ENCODE results near the gene OAS1.
"Not testable (repeated sequence)": the region's sequence is repeated elsewhere in the genome, so short reads cannot be mapped to it uniquely, and the experiment has no call there.

OAS1 gene

GRCh38 chr12:112900298-112901145 is 6.2 kb upstream of the OAS1 start:
- no peak for DNase-seq (ENCODE audit: low read depth)

- no peak for DNase-seq (ENCODE audit: low read depth)
Measured at GRCh38 chr12:112901271-112901670, 5.5 kb upstream of the OAS1 start.

DNA sequence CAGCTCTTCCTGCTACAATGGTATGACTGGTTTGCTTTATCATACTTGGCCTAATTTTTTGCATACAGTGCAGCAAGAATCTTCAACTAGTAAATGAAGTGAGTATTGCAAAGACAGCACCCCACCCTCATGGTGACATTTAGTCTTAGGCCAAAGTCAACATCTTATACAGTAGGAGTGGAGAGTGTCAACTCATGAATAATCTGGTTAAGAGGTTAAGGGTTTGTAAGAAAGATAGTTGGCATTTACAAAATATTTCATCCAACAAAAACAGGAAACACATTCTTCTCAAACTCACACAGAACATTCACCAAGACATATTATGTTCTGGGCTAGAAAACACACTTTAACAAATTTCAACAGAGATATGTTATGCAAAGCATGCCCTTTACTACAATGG is 2.2 kb upstream of the OAS1 start:
- no peak for DNase-seq (ENCODE audit: low read depth)

DNA sequence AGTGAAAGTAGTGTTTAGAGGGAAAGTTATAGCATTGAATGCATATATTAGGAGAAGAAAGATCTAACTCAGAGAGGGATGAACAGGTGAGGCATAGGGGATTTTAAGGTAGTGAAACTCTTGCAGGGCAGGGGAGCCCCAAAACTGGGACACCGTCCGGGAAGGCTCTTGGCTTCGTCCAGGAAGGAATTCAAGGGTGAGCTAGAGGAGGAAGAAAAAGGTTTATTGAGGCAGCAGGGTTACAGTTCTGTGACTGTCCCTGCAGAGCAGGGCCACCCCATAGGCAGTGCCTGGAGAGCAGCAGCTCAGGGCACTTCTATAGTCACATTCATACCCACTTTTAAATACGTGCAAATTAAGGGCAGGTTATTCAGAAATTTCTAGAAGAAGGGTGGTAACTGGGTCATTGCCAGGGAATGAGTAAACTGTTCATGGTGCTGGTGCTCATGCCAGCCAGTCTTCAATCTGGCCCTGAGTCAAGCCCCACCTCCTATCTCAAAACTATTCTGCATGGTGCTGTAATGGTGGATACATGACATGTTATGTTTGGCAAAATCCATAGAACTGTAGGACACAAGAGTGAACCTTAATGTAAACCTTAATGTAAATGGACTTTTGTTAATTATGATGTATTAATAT is 1.2 kb upstream of the OAS1 start:
- no peak for DNase-seq (ENCODE audit: low read depth)

- DNase-seq (ENCODE audit: low read depth): no peak
Measured at GRCh38 chr12:112907415-112908157, 824 bp downstream of the OAS1 start.

DNA sequence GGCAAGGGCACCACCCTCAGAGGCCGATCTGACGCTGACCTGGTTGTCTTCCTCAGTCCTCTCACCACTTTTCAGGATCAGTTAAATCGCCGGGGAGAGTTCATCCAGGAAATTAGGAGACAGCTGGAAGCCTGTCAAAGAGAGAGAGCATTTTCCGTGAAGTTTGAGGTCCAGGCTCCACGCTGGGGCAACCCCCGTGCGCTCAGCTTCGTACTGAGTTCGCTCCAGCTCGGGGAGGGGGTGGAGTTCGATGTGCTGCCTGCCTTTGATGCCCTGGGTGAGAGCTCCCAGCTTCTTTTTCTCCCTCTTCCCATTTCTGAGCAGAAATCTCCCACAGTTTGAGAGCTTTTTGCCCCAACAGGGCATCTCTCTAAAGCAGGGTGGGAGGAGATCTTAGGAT is 1.8 kb downstream of the OAS1 start:
- no peak for DNase-seq (ENCODE audit: low read depth)

DNA sequence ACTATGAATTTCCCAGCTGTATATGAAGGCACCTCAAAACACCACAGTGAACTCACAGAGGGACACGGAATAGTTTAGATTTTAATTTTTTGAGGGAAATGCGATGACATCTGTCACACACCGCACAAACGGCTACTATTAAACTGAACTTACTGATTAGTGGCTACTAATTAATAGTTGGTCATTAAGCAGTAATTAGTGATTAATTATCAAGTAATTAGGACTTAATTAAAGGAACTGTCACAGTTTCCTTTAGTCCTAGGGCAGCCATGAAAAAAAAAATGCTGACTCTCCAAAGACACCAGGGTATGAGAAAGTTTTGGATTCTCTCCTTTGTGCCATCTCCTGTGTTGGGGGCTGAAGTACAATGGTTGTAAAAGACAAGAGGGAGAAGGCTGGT is 2.9 kb downstream of the OAS1 start:
- DNase-seq (ENCODE audit: low read depth): no peak

GRCh38 chr12:112913038-112913688 is 6.4 kb downstream of the OAS1 start:
- DNase-seq (ENCODE audit: low read depth): no peak

- DNase-seq (ENCODE audit: low read depth): not testable (repeated sequence)
Measured at GRCh38 chr12:112913888-112914287, 7.1 kb downstream of the OAS1 start.

DNA sequence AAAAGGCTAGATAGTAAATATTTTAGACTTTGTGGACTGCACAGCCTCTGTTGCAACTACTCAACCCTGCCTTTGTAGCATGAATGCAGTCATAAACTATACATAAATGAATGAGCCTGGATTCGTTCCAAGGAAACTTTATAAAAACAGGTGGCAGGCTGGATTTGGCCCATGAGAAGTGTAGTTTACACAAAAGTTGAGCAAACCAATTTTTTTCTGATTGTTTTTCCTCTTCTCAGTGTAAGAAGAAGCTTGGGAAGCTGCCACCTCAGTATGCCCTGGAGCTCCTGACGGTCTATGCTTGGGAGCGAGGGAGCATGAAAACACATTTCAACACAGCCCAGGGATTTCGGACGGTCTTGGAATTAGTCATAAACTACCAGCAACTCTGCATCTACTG is 9.5 kb downstream of the OAS1 start:
- DNase-seq (ENCODE audit: low read depth): no peak

DNA sequence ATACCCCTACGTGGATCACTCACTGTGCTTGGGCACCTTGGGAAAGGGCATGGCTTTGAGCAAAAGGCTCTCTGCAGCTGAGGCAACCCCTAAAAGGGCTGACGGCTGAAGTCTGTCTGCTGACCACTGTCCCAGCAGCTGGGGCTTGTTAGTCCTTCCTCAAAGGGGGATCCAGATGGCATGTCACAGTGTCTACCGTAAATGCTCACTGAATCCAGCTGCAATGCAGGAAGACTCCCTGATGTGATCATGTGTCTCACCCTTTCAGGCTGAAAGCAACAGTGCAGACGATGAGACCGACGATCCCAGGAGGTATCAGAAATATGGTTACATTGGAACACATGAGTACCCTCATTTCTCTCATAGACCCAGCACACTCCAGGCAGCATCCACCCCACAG is 12.4 kb downstream of the OAS1 start:
- no peak for DNase-seq (ENCODE audit: low read depth)

DNA sequence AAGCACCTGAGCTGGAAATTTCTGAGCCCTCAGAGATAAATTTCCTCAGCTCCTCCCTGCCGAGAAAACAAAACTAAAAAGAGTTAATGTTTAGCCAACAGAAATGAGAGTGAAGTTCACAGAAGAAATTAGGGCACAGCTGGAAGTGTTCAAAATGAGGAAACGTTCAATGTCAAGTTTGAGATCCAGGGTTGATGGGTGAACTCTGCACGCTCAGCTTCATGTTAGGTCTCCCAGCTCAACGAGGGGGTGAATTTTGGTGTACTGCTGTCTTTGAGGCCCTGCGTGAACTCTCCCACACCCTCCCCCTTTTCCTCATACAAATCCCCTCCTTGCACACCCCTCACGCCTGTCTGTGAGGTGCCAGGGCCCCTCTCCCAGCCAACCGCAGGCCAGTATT is 18.2 kb downstream of the OAS1 start:
- DNase-seq (ENCODE audit: low read depth): no peak

DNA sequence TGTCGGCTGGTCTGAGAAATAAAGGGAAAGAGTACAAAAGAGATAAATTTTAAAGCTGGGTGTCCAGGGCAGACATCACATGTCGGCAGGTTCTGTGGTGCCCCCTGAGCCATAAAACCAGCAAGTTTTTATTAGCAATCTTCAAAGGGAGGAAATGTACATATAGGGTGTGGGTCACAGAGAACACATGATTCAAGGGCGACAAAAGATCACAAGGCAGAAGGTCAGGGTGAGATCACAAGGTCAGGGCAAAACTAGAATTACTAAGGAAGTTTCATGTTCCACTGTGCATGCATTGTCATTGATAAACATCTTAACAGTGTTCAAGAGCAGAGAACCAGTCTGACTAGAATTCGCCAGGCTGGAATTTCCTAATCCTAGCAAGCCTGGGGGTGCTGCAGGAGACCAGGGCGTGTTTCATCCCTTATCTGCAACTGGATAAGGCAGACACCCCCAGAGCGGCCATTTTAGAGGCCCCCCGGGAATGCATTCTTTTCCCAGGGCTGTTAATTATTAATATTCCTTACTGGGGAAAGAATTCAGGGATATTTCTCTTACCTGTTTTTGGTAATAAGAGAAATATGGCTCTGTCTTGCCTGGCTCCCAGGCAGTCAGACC is 19.8 kb downstream of the OAS1 start:
- not testable (repeated sequence) for DNase-seq (ENCODE audit: low read depth)

DNA sequence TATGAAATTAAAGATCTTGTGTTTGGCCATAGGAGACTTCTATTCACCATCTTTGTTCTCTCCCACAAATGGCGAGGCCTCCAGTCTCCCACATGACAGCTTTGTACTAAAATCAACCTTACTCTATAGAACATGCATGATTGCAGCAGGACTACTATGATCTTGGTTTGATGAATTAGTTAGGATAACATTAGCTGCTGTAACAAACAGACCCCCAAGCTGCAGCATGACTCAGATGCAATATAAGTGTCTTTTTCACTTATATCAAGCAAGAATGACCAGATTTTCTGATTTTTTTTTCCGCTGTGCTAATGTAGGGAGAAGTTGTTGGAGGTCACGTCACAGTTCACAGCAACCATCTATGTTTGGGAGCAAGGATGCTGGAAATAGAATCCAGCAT is 20.7 kb downstream of the OAS1 start:
- DNase-seq (ENCODE audit: low read depth): no peak

- DNase-seq (ENCODE audit: low read depth): no peak
Measured at GRCh38 chr12:112927925-112928324, 21.2 kb downstream of the OAS1 start.

DNA sequence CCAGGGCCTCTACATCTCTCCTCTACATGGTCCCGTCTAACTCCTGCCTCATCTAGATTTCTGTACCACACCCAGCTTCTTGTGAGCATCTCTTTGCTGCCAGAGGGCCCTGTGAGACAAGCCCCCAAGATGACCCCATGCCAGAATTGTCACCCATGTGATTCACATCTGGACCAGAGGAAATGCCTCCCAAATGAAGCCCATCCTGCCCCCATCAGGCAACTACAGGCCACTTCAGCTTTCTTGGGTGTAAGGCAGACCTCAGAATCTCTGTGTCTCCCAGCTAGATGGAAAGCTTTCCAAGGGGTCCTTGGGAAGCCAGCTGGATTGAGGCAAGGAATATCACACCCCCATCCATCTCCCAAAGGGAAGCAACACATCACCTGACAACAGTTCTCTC is 22.2 kb downstream of the OAS1 start:
- no peak for DNase-seq (ENCODE audit: low read depth)

DNA sequence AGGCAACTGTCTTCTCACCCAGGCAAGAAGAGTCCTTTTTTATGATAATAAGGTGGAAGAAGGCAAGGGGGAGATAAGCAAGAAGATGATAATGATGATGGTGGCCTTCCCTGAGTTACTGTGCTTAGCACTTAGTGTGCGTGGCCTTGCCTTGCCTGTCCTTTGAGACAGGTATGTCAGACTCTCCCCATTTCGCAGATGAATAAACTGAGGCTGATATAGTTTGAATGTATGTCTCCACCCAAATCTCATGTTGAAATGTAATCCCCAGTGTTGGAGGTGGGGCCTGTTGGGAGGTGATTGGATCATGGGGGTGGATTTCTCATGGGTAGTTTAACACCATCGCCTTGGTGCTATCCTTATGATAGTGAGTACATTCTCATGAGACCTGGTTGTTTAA is 23.0 kb downstream of the OAS1 start:
- no peak for DNase-seq (ENCODE audit: low read depth)

DNA sequence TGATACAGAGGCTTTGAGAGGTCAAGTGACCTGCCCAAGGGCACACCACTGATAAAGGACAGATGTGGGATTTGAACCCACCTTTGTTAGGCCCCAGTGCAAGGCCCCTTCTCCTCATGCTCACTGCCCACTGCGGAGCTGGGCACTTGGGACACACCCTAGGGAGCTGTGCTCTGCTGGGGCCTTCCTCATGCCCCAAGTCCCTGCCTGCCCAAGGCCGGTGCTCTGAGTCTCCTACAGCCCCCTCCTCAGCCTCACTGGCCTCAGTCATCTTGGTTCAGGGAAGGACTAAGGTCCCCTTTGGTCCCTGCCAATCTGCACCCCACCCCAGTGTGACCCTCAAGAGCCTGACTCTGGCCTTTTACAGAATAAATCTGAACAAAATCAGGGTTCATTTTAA is 23.6 kb downstream of the OAS1 start:
- no peak for DNase-seq (ENCODE audit: low read depth)

- no peak for DNase-seq (ENCODE audit: low read depth)
Measured at GRCh38 chr12:112932485-112933128, 25.8 kb downstream of the OAS1 start.

GRCh38 chr12:112933129-112933505 is 26.4 kb downstream of the OAS1 start:
- no peak for DNase-seq (ENCODE audit: low read depth)

DNA sequence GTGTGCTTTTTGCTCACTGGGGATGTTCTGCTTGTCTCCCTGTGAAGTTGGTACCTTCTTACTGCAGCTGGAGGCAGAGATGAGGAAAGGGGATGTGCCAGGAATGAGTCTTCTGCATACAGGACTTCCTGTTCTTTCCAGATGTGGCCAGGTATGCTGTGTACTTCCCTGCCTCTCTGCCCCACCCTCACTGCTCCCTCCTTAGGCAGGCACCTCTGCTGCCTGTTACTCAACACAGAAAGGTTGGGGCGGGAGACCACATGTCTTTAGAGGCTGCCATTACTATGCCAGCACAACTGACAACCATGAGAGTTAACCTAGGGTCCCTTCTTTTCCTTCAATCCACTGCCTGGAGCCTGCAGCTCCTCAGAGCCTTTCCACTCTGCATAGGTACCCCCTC is 29.5 kb downstream of the OAS1 start:
- DNase-seq (ENCODE audit: low read depth): no peak

DNA sequence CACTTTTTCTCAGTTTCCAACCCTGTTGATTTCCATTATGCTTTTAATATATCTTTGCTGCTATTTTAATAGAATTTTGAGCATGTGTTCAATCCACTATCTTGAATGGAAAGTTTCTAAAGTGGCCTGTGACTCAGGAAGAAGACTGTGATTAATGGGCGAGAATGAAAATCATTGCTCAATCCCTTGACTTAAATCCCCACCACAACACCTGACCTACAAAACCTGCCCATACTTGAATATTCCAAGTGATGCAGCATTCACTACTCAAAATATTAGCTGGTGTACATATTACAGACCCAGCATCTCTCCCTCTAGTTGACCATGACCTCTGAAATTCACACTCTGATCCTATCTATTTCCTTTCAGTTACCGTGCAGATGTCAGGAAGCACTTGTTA is 30.2 kb downstream of the OAS1 start:
- DNase-seq (ENCODE audit: low read depth): no peak
